Astrocyte (in vitro differentiated cells and primary cell): ENCODE results near the gene NAT9. TPM values are rescaled to one million over a fixed set of nuclear protein-coding genes. Genes with fewer than 3 reads are reported as not detected.

Source experiments
- DNase-seq: peaks from one replicate; pipeline ENCODE4 v3.0.0-alpha.2; 2010; ENCODE audit warnings: low read depth
- FAIRE-seq: peaks from 2 replicates; lab custom pipeline; 2011; peaks lifted over from hg19 to GRCh38; lab: Jason Lieb, UNC
- H2AFZ ChIP-seq: 2 replicates; pipeline ENCODE4 v1.6.0; 2012; ENCODE audit warnings: low read depth, low read length, inconsistent platforms
- H3K27ac ChIP-seq: 2 replicates; pipeline ENCODE4 v1.5.1; 2011; ENCODE audit warnings: low read depth, low read length, inconsistent platforms
- H3K27me3 ChIP-seq: 2 replicates; pipeline ENCODE4 v1.6.0; 2011; ENCODE audit warnings: low read length, inconsistent platforms; ENCODE audit not compliant: insufficient read depth
- H3K36me3 ChIP-seq: 2 replicates; pipeline ENCODE4 v1.5.1; 2011; ENCODE audit warnings: low read length, inconsistent platforms; ENCODE audit not compliant: insufficient read depth
- H3K4me1 ChIP-seq: 2 replicates; pipeline ENCODE4 v1.5.1; 2011; ENCODE audit warnings: low read length, inconsistent platforms; ENCODE audit not compliant: insufficient read depth
- H3K4me2 ChIP-seq: 2 replicates; pipeline ENCODE4 v1.6.0; 2012; ENCODE audit warnings: low read length, inconsistent platforms
- H3K4me3 ChIP-seq: 2 replicates; pipeline ENCODE4 v1.5.1; 2011; ENCODE audit warnings: low read depth, mild to moderate bottlenecking, low read length, inconsistent platforms; ENCODE audit not compliant: insufficient read depth
- H3K79me2 ChIP-seq: 2 replicates; pipeline ENCODE4 v1.6.0; 2012; ENCODE audit warnings: mild to moderate bottlenecking, low read length, inconsistent platforms; ENCODE audit not compliant: insufficient read depth
- H3K9ac ChIP-seq: 2 replicates; pipeline ENCODE4 v1.6.0; 2012; ENCODE audit warnings: mild to moderate bottlenecking, low read length, inconsistent platforms
- H3K9me3 ChIP-seq: 2 replicates; pipeline ENCODE4 v1.5.1; 2012; ENCODE audit warnings: low read depth, mild to moderate bottlenecking, low read length, inconsistent platforms; ENCODE audit not compliant: insufficient read depth
- H4K20me1 ChIP-seq: 2 replicates; pipeline ENCODE4 v1.6.0; 2012; ENCODE audit warnings: low read length, inconsistent platforms; ENCODE audit not compliant: insufficient read depth
- H3K27ac Mint-ChIP-seq: one replicate; pipeline ENCODE4 v1.8.0; 2021; ENCODE audit warnings: mild to moderate bottlenecking, mixed read lengths; ENCODE audit not compliant: unreplicated experiment
- H3K27me3 Mint-ChIP-seq: one replicate; pipeline ENCODE4 v1.8.0; 2021; ENCODE audit warnings: low read depth, mixed read lengths; ENCODE audit not compliant: unreplicated experiment
- H3K36me3 Mint-ChIP-seq: one replicate; pipeline ENCODE4 v1.8.0; 2021; ENCODE audit warnings: low read depth, mixed read lengths; ENCODE audit not compliant: unreplicated experiment
- H3K4me1 Mint-ChIP-seq: one replicate; pipeline ENCODE4 v1.8.0; 2021; ENCODE audit warnings: low read depth, mixed read lengths; ENCODE audit not compliant: unreplicated experiment
- H3K4me3 Mint-ChIP-seq: one replicate; pipeline ENCODE4 v1.8.0; 2021; ENCODE audit warnings: mild to moderate bottlenecking, moderate library complexity, mixed read lengths; ENCODE audit not compliant: unreplicated experiment
- H3K9me3 Mint-ChIP-seq: one replicate; pipeline ENCODE4 v1.8.0; 2021; ENCODE audit warnings: mild to moderate bottlenecking, mixed read lengths; ENCODE audit not compliant: unreplicated experiment
- EZH2 ChIP-seq: IDR thresholded peaks from 2 replicates; pipeline ENCODE4 v1.6.1; 2012; ENCODE audit warnings: mild to moderate bottlenecking, low read length, inconsistent platforms; ENCODE audit not compliant: insufficient read depth
- total RNA-seq: library from RNA; stranded (reverse); gene quantifications from 2 replicates; pipeline ENCODE4 v1.2.1, GENCODE V29; 2021
- TF ChIP-seq, protein P1 (sequence below): IDR thresholded peaks from 2 replicates; pipeline ENCODE4 v1.5.1; 2011; ENCODE audit warnings: low read depth, mild to moderate bottlenecking, inconsistent platforms, low read length, moderate library complexity; ENCODE audit not compliant: insufficient read depth

NAT9 gene
- total RNA-seq, 1 donor from 2014 or later: 58.4 TPM

DNA sequence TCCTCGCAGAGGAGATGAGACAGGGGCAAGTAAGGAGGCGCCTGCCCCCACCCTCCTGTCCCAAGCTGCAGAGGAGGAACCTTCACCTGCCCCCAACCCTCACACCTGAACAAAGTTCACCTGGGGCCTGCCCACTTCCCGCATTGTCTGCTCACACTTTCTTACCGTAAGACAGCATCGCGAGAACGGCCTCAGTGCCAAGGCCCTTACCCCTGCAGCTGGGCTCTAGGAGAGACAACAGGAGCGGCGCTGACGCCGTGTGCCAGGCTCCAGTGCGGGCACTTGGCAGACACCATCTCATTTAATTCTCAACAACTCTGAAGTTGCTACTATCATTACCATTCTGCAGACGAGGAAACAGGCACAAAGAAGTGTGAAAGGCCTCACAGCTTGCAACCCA lies 4.1 kb downstream of the NAT9 start:
- no peak overlapping the region for H2AFZ ChIP-seq
- H3K4me1 Mint-ChIP-seq: peaks cover 27% of the 10 kb centered on the region
- H3K4me3 ChIP-seq: no peak overlapping the region
- H3K9me3 Mint-ChIP-seq: no peaks in the 10 kb centered on the region
- no peak overlapping the region for H3K4me3 Mint-ChIP-seq
- H3K9ac ChIP-seq: no peak overlapping the region
- no peaks in the 10 kb centered on the region for H3K27me3 Mint-ChIP-seq
- DNase-seq (no peak), FAIRE-seq (no peak)
- no peak overlapping the region for H3K27ac Mint-ChIP-seq
- peaks cover 19% of the 10 kb centered on the region for H3K36me3 Mint-ChIP-seq
- no peak overlapping the region for H3K27ac ChIP-seq
- no peaks in the 10 kb centered on the region for H3K27me3 ChIP-seq
- peaks cover 28% of the 10 kb centered on the region for H3K79me2 ChIP-seq
- H3K4me1 ChIP-seq: peaks cover 24% of the 10 kb centered on the region
- H3K4me2 ChIP-seq: no peak overlapping the region
- H4K20me1 ChIP-seq: peaks cover 52% of the 10 kb centered on the region
- H3K36me3 ChIP-seq: peaks cover 23% of the 10 kb centered on the region
- TF ChIP-seq, protein P1, sequence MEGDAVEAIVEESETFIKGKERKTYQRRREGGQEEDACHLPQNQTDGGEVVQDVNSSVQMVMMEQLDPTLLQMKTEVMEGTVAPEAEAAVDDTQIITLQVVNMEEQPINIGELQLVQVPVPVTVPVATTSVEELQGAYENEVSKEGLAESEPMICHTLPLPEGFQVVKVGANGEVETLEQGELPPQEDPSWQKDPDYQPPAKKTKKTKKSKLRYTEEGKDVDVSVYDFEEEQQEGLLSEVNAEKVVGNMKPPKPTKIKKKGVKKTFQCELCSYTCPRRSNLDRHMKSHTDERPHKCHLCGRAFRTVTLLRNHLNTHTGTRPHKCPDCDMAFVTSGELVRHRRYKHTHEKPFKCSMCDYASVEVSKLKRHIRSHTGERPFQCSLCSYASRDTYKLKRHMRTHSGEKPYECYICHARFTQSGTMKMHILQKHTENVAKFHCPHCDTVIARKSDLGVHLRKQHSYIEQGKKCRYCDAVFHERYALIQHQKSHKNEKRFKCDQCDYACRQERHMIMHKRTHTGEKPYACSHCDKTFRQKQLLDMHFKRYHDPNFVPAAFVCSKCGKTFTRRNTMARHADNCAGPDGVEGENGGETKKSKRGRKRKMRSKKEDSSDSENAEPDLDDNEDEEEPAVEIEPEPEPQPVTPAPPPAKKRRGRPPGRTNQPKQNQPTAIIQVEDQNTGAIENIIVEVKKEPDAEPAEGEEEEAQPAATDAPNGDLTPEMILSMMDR: no peak
- no peak for TF ChIP-seq EZH2
- H3K9me3 ChIP-seq: no peaks in the 10 kb centered on the region

GRCh38 chr17:74771319-74771914 lies 4.7 kb downstream of the NAT9 start:
- peaks cover 22% of the 10 kb centered on the region for H3K79me2 ChIP-seq
- no peak overlapping the region for H3K9ac ChIP-seq
- peaks cover 50% of the 10 kb centered on the region for H4K20me1 ChIP-seq
- H3K4me1 Mint-ChIP-seq: peaks cover 23% of the 10 kb centered on the region
- peaks cover 23% of the 10 kb centered on the region for H3K36me3 ChIP-seq
- no peaks in the 10 kb centered on the region for H3K9me3 Mint-ChIP-seq
- FAIRE-seq (no peak), DNase-seq (no peak)
- H2AFZ ChIP-seq: no peak overlapping the region
- no peak overlapping the region for H3K4me3 Mint-ChIP-seq
- TF ChIP-seq, protein P1: no peak
- no peak for TF ChIP-seq EZH2
- peaks cover 21% of the 10 kb centered on the region for H3K4me1 ChIP-seq
- no peaks in the 10 kb centered on the region for H3K27me3 Mint-ChIP-seq
- no peak overlapping the region for H3K4me3 ChIP-seq
- no peak overlapping the region for H3K27ac Mint-ChIP-seq
- H3K27ac ChIP-seq: no peak overlapping the region
- H3K36me3 Mint-ChIP-seq: peaks cover 19% of the 10 kb centered on the region
- no peak overlapping the region for H3K4me2 ChIP-seq
- H3K27me3 ChIP-seq: no peaks in the 10 kb centered on the region
- no peaks in the 10 kb centered on the region for H3K9me3 ChIP-seq

- peak overlapping the region; percentile 14 for H3K4me3 Mint-ChIP-seq
- Histone ChIP-seq H3K27ac (no peak overlapping the region), H3K9ac (no peak overlapping the region), H3K36me3 (peaks cover 23% of the 10 kb centered on the region), H3K4me1 (peaks cover 21% of the 10 kb centered on the region), H2AFZ (no peak overlapping the region), H3K4me3 (no peak overlapping the region), H3K27me3 (no peaks in the 10 kb centered on the region), H3K4me2 (no peak overlapping the region), H4K20me1 (peaks cover 50% of the 10 kb centered on the region), H3K79me2 (peaks cover 18% of the 10 kb centered on the region), H3K9me3 (no peaks in the 10 kb centered on the region)
- H3K36me3 Mint-ChIP-seq: peaks cover 19% of the 10 kb centered on the region
- no peak for TF ChIP-seq EZH2
- TF ChIP-seq, protein P1: peak; percentile 48
- no peak overlapping the region for H3K27ac Mint-ChIP-seq
- FAIRE-seq: no peak
- H3K9me3 Mint-ChIP-seq: no peaks in the 10 kb centered on the region
- H3K27me3 Mint-ChIP-seq: no peaks in the 10 kb centered on the region
- DNase-seq: no peak
- H3K4me1 Mint-ChIP-seq: peaks cover 23% of the 10 kb centered on the region
Observed at GRCh38 chr17:74770498-74771318, 5.4 kb downstream of the NAT9 start.
